ENCODE results near the gene KRTAP15-1. TPM values are rescaled to one million over a fixed set of nuclear protein-coding genes. Genes with fewer than 3 reads are reported as not detected.

The KRTAP15-1 gene
- not detected for total RNA-seq

GRCh38 chr21:30439975-30440374 is at the start of gene KRTAP15-1:
Gene KRTAP15-1, plus strand, starts transcription at chr21:30440275. Its CDS starts 53 bp downstream, at chr21:30440328.
- DNase-seq (ENCODE audit: extremely low spot score) = no peak
- intact Hi-C loops (cut with DNase I) = no loop called here
- Histone ChIP-seq H3K27ac (replicated peaks in 1 of 4) (no peak within 1 kb of the TSS), H3K4me1 (no peaks in the 10 kb centered on the region), H3K36me3 (no peaks in the 10 kb centered on the region), H3K27me3 (no peaks in the 10 kb centered on the region), H3K4me3 (no peak within 1 kb of the TSS), H3K9me3 (no peaks in the 10 kb centered on the region)
- TF ChIP-seq CTCF (IDR thresholded peaks at IDR 0.05) (no peak), POLR2AphosphoS5 (IDR thresholded peaks at IDR 0.05) (no peak), EP300 (IDR thresholded peaks at IDR 0.05) (no peak), POLR2A (IDR thresholded peaks at IDR 0.05; ENCODE audit: low read depth) (no peak)
- 95% methylated on average over 5 of the region's 5 CpGs for WGBS

GRCh38 chr21:30391492-30392025 is 48.5 kb upstream of the KRTAP15-1 start:
- no peaks in the 10 kb centered on the region for H3K36me3 ChIP-seq
- peaks cover 0 to 3% (median 0%) of the 10 kb centered on the region in 4 donors for H3K27me3 ChIP-seq
- TF ChIP-seq POLR2AphosphoS5 (IDR thresholded peaks at IDR 0.05) (no peak), EP300 (IDR thresholded peaks at IDR 0.05) (no peak), POLR2A (IDR thresholded peaks at IDR 0.05; ENCODE audit: low read depth) (no peak), CTCF (IDR thresholded peaks at IDR 0.05) (no peak)
- intact Hi-C loops (cut with DNase I) = no loop called here
- H3K9me3 ChIP-seq = peaks cover 0 to 8% (median 0%) of the 10 kb centered on the region in 4 donors
- no peak for DNase-seq (ENCODE audit: extremely low spot score)
- WGBS = 63% methylated on average over 2 of the region's 2 CpGs
- no peak overlapping the region for H3K4me3 ChIP-seq
- H3K4me1 ChIP-seq = no peaks in the 10 kb centered on the region
- no peak overlapping the region for H3K27ac ChIP-seq (replicated peaks in 1 of 4)

- intact Hi-C loops (cut with DNase I) = no loop called here
- H3K27ac ChIP-seq (replicated peaks in 1 of 4) = no peak within 1 kb of the TSS
- H3K27me3 ChIP-seq = peaks cover 0 to 3% (median 0%) of the 10 kb centered on the region in 4 donors
- H3K4me1 ChIP-seq = no peaks in the 10 kb centered on the region
- H3K4me3 ChIP-seq = no peak within 1 kb of the TSS
- 43% methylated on average over 4 of the region's 4 CpGs for WGBS
- no peak for DNase-seq (ENCODE audit: extremely low spot score)
- no peak for TF ChIP-seq CTCF (IDR thresholded peaks at IDR 0.05)
- TF ChIP-seq POLR2A (IDR thresholded peaks at IDR 0.05; ENCODE audit: low read depth) = no peak
- TF ChIP-seq POLR2AphosphoS5 (IDR thresholded peaks at IDR 0.05) = no peak
- no peak for TF ChIP-seq EP300 (IDR thresholded peaks at IDR 0.05)
- no peaks in the 10 kb centered on the region for H3K36me3 ChIP-seq
- H3K9me3 ChIP-seq = peaks cover 0 to 4% (median 0%) of the 10 kb centered on the region in 4 donors
Observed at GRCh38 chr21:30395731-30396130, 44.3 kb upstream of the KRTAP15-1 start, which contains the start of gene KRTAP13-1. Gene KRTAP13-1, plus strand, starts transcription at chr21:30396031. Its CDS starts 56 bp downstream, at chr21:30396087.

- Histone ChIP-seq H3K27me3 (no peaks in the 10 kb centered on the region), H3K9me3 (peaks cover 0 to 17% (median 4%) of the 10 kb centered on the region in 4 donors), H3K4me3 (no peak overlapping the region), H3K27ac (replicated peaks in 1 of 4) (no peak overlapping the region), H3K36me3 (no peaks in the 10 kb centered on the region), H3K4me1 (no peaks in the 10 kb centered on the region)
- intact Hi-C loops (cut with DNase I) = no loop called here
- WGBS = 33% methylated on average over 11 of the region's 14 CpGs
- TF ChIP-seq POLR2AphosphoS5 (IDR thresholded peaks at IDR 0.05) = no peak
- no peak for TF ChIP-seq POLR2A (IDR thresholded peaks at IDR 0.05; ENCODE audit: low read depth)
- TF ChIP-seq CTCF (IDR thresholded peaks at IDR 0.05) = no peak
- no peak for TF ChIP-seq EP300 (IDR thresholded peaks at IDR 0.05)
- DNase-seq (ENCODE audit: extremely low spot score) = no peak
Observed at GRCh38 chr21:30408782-30409494, 31.1 kb upstream of the KRTAP15-1 start.
